Stomach (tissue), 9 donors: ENCODE results near the gene CNN2. TPM values are rescaled to one million over a fixed set of nuclear protein-coding genes. Genes with fewer than 3 reads are reported as not detected.

Experiments
- DNase-seq, 2 donors: peaks; one replicate each; pipeline versions ENCODE4 v3.0.0 to v3.0.0-alpha.2; 2013 to 2019
- H3K27ac ChIP-seq, 5 donors: fragments of 200-600 bp in 4 of 5; sonication (generic) in 4 of 5; one replicate each; pipeline ENCODE4 v1.5.1; 2013 to 2019; ENCODE audit warnings: mild to moderate bottlenecking in 1 of 5, moderate library complexity in 1 of 5
- H3K27me3 ChIP-seq, 3 donors: fragments of 200-600 bp; sonication (generic); one replicate each; pipeline ENCODE4 v1.5.1; 2017 to 2019; ENCODE audit warnings: mixed run types in 1 of 3
- H3K36me3 ChIP-seq, 4 donors: fragments of 200-600 bp; sonication (generic); 1 replicate in 3 of 4; 2 replicates in 1 of 4; pipeline ENCODE4 v1.5.1; 2016 to 2019
- H3K4me1 ChIP-seq, 4 donors: fragments of 200-600 bp; sonication (generic); one replicate each; pipeline ENCODE4 v1.5.1; 2016 to 2019
- H3K4me3 ChIP-seq, 4 donors: fragments of 200-600 bp; sonication (generic) in 3 of 4; one replicate each; pipeline ENCODE4 v1.5.1; 2016 to 2019; ENCODE audit warnings: mild to moderate bottlenecking in 1 of 4
- H3K9me3 ChIP-seq, 4 donors: fragments of 200-600 bp; sonication (generic); one replicate each; pipeline ENCODE4 v1.5.1; 2016 to 2019
- EP300 ChIP-seq: sonication (generic); formaldehyde crosslinking; IDR thresholded peaks from one replicate; pipeline ENCODE4 v1.6.1; 2017; ENCODE audit warnings: antibody characterized with exemption
- POLR2A ChIP-seq, 4 donors: fragments of 450-650 bp; IDR thresholded peaks; one replicate each; pipeline ENCODE4 v1.6.1; 2016; ENCODE audit warnings: antibody characterized with exemption in 4 of 4, control low read depth in 2 of 4, mild to moderate bottlenecking in 1 of 4, moderate library complexity in 1 of 4
- POLR2AphosphoS5 ChIP-seq, 3 donors: sonication (generic); formaldehyde crosslinking; IDR thresholded peaks; one replicate each; pipeline ENCODE4 v1.6.1; 2016; ENCODE audit warnings: antibody characterized with exemption in 3 of 3
- WGBS, 5 donors: extraction: QIAGEN DNeasy Blood & Tissue Kit in 3 of 5; methylation state at CpG; one replicate each; pipeline versions ENCODE4 v1.1.5 to v1.1.7; 2013 to 2018; 5-methylcytosine and 5-hydroxymethylcytosine counted together
- intact Hi-C: fragments of 100-400 bp; cut with DNase I; formaldehyde crosslinking; loops from one replicate; pipeline ENCODE4 v1.15.1; 2023; ENCODE audit warnings: low total_unique reads
- polyA plus RNA-seq, 3 donors: library from polyadenylated mRNA; stranded (reverse); fragments of 200-250 nt; gene quantifications; one replicate each; pipeline ENCODE4 v1.2.3, GENCODE V29; 2013
- total RNA-seq, 5 donors: library from RNA; depleted of rRNA; stranded (reverse); fragments of >200 nt; gene quantifications; one replicate each; pipeline versions ENCODE4 v1.1.0 to v1.2.3, GENCODE V29; 2014 to 2016
- TF ChIP-seq, protein P1 (sequence below), 7 experiments: fragments of 450-650 bp in 4 of 7; fragments of 200-600 bp in 3 of 7; sonication (generic) in 3 of 7; IDR thresholded peaks; one replicate each; pipeline ENCODE4 v1.5.1; 2016 to 2019; ENCODE audit warnings: antibody characterized with exemption in 7 of 7, control low read depth in 2 of 7, mild to moderate bottlenecking in 1 of 7
- donor health status: healthy with polysubstance abuse.
- donor health status: Bipolar disorder and iron deficiency.
- donor health status: healthy.

CNN2 gene
- total and polyA plus RNA-seq, 8 donors, result 7.0 to 98.5 (median 81.4) TPM

DNA sequence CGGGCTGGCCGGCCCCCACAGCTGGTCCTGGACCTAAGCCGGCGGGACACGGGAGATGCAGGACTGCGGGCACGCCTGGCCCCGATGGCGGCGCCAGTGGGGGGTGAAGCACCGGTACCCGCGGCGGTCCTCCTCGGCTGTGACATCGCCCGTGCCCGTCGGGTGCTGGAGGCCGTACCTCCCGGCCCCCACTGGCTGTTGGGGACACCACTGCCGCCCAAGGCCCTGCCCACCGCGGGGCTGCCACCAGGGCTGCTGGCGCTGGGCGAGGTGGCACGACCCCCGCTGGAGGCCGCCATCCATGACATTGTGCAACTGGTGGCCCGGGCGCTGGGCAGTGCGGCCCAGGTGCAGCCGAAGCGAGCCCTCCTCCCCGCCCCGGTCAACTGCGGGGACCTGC is 23.1 kb upstream of the CNN2 start:
- TF ChIP-seq POLR2AphosphoS5 (IDR thresholded peaks at IDR 0.05) (no peak), POLR2A (IDR thresholded peaks at IDR 0.05) (no peak), EP300 (no peak)
- TF ChIP-seq, protein P1, sequence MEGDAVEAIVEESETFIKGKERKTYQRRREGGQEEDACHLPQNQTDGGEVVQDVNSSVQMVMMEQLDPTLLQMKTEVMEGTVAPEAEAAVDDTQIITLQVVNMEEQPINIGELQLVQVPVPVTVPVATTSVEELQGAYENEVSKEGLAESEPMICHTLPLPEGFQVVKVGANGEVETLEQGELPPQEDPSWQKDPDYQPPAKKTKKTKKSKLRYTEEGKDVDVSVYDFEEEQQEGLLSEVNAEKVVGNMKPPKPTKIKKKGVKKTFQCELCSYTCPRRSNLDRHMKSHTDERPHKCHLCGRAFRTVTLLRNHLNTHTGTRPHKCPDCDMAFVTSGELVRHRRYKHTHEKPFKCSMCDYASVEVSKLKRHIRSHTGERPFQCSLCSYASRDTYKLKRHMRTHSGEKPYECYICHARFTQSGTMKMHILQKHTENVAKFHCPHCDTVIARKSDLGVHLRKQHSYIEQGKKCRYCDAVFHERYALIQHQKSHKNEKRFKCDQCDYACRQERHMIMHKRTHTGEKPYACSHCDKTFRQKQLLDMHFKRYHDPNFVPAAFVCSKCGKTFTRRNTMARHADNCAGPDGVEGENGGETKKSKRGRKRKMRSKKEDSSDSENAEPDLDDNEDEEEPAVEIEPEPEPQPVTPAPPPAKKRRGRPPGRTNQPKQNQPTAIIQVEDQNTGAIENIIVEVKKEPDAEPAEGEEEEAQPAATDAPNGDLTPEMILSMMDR (IDR thresholded peaks at IDR 0.05), result no peak
- DNase-seq, result no peak
- intact Hi-C loops, result no loop called here
- Histone ChIP-seq H3K36me3 (peaks cover 0 to 3% (median 0%) of the 10 kb centered on the region in 4 donors), H3K27me3 (peaks cover 19 to 64% (median 51%) of the 10 kb centered on the region in 3 donors), H3K27ac (no peak overlapping the region), H3K4me3 (no peak overlapping the region), H3K4me1 (peaks cover 9 to 21% (median 19%) of the 10 kb centered on the region in 4 donors), H3K9me3 (no peaks in the 10 kb centered on the region)
- 84 to 91% (median 86%) methylated on average over 5 to 37 of the region's 37 CpGs for WGBS, 5 donors

DNA sequence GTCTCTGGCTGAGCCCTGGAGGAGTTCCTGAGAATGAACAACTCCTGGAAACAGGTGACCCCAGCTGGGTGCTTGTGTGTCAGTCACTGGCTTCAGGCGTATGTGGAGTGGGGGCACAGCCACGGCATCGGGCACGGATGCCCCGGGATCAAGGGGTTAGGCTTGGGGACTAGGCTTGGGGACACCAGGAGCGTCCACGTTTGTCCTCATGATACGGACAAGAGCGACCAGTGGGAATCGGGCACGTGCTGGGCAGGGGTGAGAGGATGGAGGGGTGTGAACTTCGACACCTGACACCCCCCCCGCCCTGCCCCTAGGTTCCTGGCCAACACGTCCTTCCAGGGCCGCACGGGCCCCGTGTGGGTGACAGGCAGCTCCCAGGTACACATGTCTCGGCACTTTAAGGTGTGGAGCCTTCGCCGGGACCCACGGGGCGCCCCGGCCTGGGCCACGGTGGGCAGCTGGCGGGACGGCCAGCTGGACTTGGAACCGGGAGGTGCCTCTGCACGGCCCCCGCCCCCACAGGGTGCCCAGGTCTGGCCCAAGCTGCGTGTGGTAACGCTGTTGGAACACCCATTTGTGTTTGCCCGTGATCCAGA is 22.1 kb upstream of the CNN2 start:
- no peak overlapping the region for H3K27ac ChIP-seq
- H3K4me3 ChIP-seq, result no peak overlapping the region
- H3K9me3 ChIP-seq, result no peaks in the 10 kb centered on the region
- no peak for TF ChIP-seq EP300
- TF ChIP-seq, protein P1 (IDR thresholded peaks at IDR 0.05), result no peak
- no peak for TF ChIP-seq POLR2A (IDR thresholded peaks at IDR 0.05)
- TF ChIP-seq POLR2AphosphoS5 (IDR thresholded peaks at IDR 0.05), result no peak
- H3K36me3 ChIP-seq, result peaks cover 0 to 13% (median 9%) of the 10 kb centered on the region in 4 donors
- H3K27me3 ChIP-seq, result peaks cover 12 to 54% (median 40%) of the 10 kb centered on the region in 3 donors
- H3K4me1 ChIP-seq, result peaks cover 9 to 21% (median 19%) of the 10 kb centered on the region in 4 donors
- no peak for DNase-seq
- 64 to 74% (median 70%) methylated on average over 12 to 32 of the region's 32 CpGs for WGBS, 5 donors
- intact Hi-C loops, result no loop called here

DNA sequence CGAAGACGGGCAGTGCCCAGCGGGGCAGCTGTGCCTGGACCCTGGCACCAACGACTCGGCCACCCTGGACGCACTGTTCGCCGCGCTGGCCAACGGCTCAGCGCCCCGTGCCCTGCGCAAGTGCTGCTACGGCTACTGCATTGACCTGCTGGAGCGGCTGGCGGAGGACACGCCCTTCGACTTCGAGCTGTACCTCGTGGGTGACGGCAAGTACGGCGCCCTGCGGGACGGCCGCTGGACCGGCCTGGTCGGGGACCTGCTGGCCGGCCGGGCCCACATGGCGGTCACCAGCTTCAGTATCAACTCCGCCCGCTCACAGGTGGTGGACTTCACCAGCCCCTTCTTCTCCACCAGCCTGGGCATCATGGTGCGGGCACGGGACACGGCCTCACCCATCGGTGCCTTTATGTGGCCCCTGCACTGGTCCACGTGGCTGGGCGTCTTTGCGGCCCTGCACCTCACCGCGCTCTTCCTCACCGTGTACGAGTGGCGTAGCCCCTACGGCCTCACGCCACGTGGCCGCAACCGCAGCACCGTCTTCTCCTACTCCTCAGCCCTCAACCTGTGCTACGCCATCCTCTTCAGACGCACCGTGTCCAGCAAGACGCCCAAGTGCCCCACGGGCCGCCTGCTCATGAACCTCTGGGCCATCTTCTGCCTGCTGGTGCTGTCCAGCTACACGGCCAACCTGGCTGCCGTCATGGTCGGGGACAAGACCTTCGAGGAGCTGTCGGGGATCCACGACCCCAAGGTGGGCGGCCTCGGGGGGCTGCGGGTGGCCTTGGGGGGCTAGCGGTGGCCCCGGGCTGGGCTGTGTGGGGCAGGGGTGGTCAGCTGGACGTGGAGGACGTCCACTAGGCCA is 21.4 kb upstream of the CNN2 start:
- TF ChIP-seq EP300 (no peak), POLR2A (IDR thresholded peaks at IDR 0.05) (no peak), POLR2AphosphoS5 (IDR thresholded peaks at IDR 0.05) (no peak)
- TF ChIP-seq, protein P1 (IDR thresholded peaks at IDR 0.05), result no peak
- Histone ChIP-seq H3K4me3 (no peak overlapping the region), H3K9me3 (no peaks in the 10 kb centered on the region), H3K4me1 (peaks cover 8 to 24% (median 20%) of the 10 kb centered on the region in 4 donors), H3K27me3 (peaks cover 8 to 47% (median 33%) of the 10 kb centered on the region in 3 donors), H3K36me3 (peaks cover 5 to 20% (median 16%) of the 10 kb centered on the region in 4 donors), H3K27ac (no peak overlapping the region)
- 86 to 91% (median 89%) methylated on average over 61 to 70 of the region's 70 CpGs for WGBS, 5 donors
- no peak for DNase-seq
- intact Hi-C loops, result no loop called here

DNA sequence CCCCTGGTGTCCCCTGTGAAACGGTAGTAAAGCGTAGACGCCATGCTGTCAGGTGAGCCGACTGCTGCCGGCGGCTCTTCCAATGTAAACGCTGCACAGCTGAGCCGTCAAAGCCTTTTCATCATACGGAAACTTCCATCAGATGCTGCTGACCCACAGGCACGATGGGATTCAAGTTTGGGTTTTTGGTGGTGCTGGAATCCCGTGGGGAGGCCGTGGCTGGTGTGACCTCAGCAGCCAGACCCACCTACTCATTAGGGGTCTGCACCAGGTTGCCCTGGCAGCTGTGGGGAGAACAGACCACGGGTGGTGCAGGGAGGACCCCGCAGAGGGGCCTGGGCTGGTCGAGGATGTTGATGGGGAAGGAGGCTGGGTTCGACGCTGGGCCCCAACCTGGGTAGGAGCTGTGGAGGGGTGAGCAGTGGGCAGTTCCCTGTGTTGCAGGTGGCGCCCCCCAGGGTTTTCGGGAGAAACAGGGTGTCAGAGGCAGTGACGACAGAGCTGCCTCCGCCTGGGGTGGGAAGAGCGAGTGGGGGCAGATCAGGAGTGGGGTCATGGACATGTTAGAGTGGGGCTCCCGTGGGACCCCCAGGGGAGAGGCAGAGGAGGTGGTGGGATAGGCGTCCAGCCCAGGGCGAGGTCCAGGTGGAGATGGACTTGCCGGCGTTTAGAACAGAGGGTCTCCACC is 19.6 kb upstream of the CNN2 start:
- WGBS, 5 donors, result 63 to 80% (median 68%) methylated on average over 20 to 27 of the region's 27 CpGs
- Histone ChIP-seq H3K4me1 (peaks cover 0 to 8% (median 4%) of the 10 kb centered on the region in 4 donors), H3K9me3 (no peaks in the 10 kb centered on the region), H3K27me3 (peaks cover 0 to 29% (median 16%) of the 10 kb centered on the region in 3 donors), H3K4me3 (no peak overlapping the region), H3K27ac (no peak overlapping the region), H3K36me3 (peaks cover 23 to 39% (median 34%) of the 10 kb centered on the region in 4 donors)
- intact Hi-C loops, result no loop called here
- TF ChIP-seq POLR2AphosphoS5 (IDR thresholded peaks at IDR 0.05), result no peak
- no peak for TF ChIP-seq EP300
- TF ChIP-seq, protein P1 (IDR thresholded peaks at IDR 0.05), result no peak
- no peak for TF ChIP-seq POLR2A (IDR thresholded peaks at IDR 0.05)
- DNase-seq, result no peak
